CD4-positive, alpha-beta T cell treated with Interleukin-6 for 4 hours (primary cell): ENCODE results near the gene RAB3B.

Experiments
- DNase-seq: peaks from one replicate; pipeline ENCODE4 v3.0.0-alpha.2; 2020; ENCODE audit warnings: mixed read lengths

Gene RAB3B

GRCh38 chr1:51955797-51956527, 34.5 kb downstream of the RAB3B start:
- DNase-seq, result no peak

DNA sequence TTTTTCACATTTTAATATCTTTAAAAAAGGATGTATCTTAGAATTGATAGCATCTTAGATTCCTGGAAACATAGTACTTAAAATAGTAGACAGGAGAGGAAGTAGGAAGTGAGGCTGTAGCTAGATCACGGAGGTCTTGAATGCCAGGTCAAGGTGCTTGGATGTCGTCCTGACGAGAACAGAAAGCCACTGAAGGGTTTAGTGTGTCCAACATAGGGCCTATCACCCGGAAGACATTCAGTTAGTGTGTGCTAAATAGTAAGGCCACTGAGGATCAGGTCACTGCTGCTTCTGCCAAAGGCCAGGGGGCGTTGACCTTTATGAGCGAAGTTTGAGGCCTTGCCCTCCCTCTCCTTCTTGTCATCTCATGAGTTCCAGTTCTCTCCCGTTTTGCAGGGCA, 35.7 kb downstream of the RAB3B start:
- DNase-seq, result no peak

DNA sequence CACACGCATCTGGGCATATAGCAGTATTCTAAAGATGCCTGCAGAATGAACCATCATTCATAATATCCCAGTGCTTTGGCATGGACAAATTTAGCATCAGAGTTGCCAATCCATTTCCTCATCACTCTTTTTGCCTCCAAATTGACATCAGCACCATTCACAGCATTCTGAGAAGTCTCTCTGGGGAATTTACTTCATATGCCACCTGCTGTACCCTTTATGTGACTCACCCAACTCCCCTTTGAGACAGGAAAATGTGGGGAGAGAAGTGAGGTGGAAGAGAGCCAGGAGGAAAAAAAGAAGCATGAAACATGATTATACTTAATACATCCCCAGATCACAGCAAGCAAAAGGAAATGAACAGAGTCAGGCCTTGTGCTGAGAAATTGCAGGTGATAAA, 37.4 kb downstream of the RAB3B start:
- DNase-seq, result no peak

GRCh38 chr1:51952638-51953037, 37.9 kb downstream of the RAB3B start:
- DNase-seq, result no peak

DNA sequence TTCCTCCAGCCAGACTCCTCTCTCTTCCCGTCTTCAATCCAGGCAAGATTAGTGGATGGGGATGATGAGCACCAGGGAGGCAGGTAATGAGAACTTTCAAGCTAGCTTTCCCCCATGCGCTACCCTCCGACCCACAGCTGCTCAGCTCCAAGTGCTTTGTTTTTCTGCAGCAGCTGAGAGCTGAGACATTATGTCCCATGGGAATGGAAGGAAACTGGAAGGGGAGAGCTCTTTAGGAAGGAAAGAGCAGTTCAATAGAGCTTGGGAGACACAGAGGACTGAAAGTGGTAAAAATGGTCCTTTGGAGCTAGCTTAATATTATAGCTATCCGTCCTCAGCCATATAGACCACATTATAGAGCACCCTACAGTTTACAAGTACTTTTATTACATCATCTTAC, 39.8 kb downstream of the RAB3B start:
- DNase-seq, result no peak

GRCh38 chr1:51949014-51949702, 41.3 kb downstream of the RAB3B start:
- DNase-seq, result no peak

DNA sequence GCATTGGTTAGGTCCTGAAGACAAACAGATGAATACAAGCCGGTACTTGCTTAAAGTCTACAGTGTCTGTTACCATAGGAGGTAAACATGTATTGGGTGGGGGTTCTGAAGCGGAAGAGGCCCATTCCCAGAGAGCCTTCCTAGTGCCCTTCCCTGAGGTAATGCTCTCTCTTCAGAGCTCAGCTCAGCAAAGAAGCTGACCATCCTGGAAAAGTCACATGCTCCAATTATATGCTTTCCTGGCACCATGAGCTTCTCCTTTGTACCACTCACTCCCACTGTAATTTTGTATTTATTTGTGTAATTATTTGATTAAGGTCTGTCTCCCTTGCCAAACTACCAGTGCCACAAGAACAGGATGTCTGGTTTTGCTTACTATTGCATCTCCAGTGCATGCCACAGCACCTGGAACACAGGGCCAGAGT, 42.0 kb downstream of the RAB3B start:
- no peak for DNase-seq

GRCh38 chr1:51946300-51946699, 44.2 kb downstream of the RAB3B start:
- no peak for DNase-seq

GRCh38 chr1:51945591-51945990, 44.9 kb downstream of the RAB3B start:
- no peak for DNase-seq

DNA sequence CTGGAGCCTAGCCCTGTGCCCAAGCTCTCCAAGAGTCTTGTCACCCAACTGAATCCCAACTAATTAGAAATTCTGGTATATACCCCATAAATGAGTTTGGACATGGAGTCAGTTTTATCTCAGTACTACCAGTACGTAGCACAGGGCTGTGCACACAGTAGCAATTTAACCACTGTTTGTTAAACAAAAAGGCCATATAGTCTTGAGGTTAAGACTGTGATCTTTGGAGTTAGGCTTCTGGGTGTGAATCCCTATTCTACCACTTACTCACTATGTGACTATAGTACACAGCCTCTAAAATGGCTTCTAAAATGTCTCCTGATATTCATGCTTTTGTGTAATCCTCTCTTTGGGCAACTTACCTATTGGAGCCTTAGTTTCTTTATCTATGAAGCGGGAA, 48.2 kb downstream of the RAB3B start:
- DNase-seq, result no peak

DNA sequence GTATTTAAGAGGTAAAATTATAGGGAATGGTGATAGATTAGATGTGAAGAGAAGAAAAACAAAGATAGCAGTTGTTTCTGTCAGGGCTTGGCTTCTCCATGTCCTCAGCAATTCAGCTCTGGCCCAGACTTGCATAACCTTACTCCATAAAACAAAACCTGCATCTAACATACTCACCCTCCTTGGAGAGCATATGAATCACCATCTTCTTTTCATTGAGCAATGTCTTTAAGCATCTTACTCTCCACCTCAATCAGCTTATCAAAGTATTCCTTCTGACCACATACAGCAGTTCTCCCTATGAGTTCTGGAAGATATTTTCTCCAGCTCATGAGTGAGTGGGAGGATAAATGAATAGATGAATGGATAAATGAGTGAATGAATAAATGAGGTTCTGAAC, 49.0 kb downstream of the RAB3B start:
- DNase-seq, result no peak

- no peak for DNase-seq
Observed at GRCh38 chr1:51937112-51937511, 53.4 kb downstream of the RAB3B start.

DNA sequence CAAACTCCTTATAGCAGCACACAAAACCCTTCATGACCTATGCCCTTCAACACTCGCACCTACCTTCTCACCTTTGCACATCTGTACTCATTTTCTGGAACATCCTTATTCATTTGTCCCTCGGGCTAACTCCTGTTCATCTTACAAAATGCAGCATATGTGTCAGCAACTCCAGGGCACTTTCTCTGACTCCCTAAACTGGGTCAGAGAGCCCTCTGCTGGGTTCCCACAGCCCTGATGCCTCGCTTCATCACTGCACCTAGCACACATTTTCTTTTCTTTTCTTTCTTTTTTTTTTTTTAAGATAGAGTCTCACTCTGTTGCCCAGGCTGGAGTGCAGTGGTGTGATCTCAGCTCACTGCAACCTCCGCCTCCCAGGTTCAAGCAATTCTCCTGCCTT, 54.0 kb downstream of the RAB3B start:
- DNase-seq, result no peak

DNA sequence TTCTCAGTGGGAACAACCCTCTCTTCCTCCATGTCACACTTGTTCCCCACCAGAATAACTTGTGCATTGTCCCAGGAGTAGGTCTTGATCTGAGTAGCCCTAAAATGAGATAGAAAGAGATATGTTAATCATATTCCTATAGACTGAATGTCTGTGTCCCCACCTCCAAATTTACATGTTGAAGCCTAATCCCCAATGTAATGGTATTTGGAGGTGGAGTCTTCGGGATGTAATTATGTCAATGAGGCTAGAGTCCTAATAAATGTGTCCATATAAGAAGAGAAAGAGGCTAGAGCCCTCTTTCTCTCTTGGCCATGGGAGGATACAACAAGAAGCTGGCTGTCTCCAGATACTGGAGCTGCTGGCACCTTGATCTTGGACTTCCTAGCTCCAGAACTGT, 57.2 kb downstream of the RAB3B start:
- DNase-seq, result no peak

DNA sequence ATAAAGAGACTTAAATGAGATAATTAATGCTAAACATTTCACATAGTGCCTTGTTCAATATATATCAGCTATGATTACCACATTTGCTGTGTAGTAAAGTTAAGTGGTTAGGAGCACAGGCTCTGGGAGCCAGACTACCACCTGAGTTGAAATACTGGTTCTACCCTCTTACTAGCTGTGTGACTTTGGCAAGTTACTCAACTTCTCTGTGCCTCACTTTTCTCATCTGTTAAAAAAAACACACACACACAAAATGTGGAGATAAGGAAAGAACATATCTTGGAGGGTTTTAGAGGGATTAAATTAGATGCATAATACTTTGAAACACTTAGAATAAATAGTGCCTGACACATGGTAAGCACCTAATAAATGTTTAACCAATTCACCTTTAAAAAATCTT, 60.2 kb downstream of the RAB3B start:
- no peak for DNase-seq

DNA sequence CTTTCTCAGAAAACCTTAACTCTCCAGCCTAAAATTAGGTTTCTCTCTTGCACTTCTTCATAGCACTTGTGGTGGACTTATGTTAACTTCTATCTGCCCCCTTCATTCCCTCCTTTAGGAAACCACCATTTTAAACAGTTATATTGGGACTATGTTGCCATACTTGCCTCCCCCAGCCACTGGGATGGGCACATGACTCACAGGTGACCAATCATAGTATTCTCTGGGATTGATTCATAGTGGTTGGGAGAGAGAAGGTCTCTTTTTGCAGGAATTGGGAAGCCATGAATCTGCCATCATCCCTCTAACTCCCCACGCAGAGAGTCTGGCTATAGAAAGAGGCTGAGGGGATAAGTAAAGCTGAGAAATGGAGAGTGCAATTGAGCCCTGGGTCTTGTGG, 61.6 kb downstream of the RAB3B start:
- DNase-seq, result no peak

- no peak for DNase-seq
Observed at GRCh38 chr1:51927029-51927428, 63.5 kb downstream of the RAB3B start.

DNA sequence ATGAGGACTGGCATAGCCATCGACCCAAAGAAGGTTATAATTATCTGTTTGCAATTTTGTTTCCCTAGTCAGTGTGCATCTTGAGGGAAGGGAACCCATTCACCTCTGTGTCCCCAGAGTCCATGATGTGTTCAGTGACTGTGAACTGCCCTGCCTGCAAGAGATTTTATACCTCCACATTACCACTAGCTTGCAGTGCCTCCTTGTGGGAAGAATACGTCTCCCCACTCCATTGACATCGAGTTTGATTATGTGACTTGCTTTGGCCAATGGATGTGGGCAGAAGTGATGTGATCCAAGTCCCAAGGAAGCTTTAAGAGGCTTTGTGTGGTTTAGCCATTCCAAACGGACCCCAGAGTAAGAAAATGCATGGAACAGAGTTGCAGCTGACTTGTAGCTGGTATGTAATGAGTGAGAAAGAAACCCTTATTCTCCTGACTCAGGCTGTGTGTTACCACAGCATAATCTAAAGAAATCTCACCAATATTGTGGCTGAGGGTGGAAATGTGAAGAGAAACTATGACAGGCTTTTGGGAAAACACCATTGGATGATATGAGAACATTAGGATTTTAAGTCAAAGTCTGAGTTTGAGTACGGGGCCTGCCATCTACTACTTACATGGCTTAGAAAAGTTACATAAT, 64.2 kb downstream of the RAB3B start:
- no peak for DNase-seq

DNA sequence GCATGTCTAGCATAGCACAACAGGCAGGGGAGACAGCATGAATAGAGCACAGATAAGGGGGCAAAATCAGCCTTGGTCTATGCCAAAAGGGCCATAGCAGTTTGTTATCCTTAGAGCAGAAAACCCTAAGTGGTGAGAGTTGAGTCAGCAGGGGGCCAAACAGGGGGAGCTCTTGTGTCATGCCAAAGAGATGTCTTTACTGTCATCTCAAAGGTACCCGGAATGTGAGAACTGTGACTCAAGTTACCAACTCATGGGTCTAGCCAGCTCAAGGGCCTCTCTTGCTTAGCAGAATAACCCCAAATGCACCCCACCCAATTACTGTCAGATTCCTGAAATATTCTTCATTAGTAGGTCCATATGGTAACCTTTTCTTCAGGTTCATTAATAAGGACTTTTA, 66.0 kb downstream of the RAB3B start:
- no peak for DNase-seq

GRCh38 chr1:51922040-51922439, 68.5 kb downstream of the RAB3B start:
- no peak for DNase-seq

GRCh38 chr1:51920130-51920529, 70.4 kb downstream of the RAB3B start:
- DNase-seq, result no peak

DNA sequence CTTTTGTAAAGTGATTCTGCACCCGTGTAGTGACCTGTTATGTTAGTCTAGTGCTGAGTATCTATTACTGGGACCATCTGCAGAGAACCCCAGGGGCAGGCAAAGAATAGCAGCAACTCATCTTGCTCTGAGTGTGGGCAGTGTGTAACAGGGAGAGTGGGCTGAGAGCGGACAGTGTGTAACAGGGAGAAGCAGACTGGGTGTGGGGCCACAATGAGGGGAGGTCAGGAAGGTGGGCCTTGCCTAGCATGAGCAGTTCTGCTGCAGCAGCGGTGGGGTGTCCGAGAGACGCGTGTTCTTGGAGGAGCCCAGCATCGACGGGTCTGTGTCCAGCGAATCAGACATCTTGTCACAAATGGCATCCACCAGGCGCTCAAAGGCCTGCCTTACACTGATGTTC, 70.8 kb downstream of the RAB3B start:
- no peak for DNase-seq

DNA sequence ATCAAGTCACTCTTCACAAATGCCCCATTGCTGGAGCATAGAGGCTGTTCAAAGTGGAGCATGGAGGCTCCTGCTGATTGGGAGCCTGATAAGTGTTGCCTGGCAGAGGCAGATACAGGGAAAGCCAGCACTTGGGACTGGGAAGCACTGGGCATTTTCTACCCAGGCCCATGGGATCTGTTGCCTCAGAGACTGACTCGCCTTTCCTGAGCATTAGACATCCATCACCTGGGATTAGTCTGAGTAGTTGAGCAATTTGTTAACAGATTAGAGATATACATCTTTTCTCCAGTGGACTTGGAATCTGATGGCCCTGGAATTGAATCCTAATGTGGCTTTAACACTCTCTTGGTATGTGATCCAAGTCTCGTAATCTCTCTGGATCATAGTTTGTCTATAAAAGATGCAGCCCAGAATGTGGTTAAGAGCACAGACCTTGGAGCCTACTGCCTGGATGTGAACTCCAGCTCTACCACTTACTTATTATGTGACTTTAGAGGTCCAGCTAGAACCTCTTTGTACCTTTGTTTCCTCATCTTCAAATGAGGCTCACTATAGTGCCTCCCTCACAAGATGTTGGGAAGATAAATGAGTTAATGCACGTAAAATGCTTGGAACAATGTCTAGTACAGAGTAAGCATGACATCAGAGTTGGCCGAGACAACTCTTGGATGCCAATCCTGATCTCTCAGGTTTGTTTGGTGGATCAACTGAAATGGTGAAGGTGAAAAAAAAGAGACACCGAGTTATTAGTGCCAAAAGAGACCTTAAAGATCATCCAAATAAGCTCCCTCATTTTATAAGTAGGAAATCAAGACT, 73.7 kb downstream of the RAB3B start:
- DNase-seq, result no peak
